Epidermal melanocyte (primary cell): ENCODE measurements around the gene PMM2.

Source experiments
- DNase-seq: peaks from one replicate; pipeline ENCODE4 v3.0.0; 2011; ENCODE audit warnings: low spot score; ENCODE audit not compliant: insufficient read length

Gene PMM2

DNA sequence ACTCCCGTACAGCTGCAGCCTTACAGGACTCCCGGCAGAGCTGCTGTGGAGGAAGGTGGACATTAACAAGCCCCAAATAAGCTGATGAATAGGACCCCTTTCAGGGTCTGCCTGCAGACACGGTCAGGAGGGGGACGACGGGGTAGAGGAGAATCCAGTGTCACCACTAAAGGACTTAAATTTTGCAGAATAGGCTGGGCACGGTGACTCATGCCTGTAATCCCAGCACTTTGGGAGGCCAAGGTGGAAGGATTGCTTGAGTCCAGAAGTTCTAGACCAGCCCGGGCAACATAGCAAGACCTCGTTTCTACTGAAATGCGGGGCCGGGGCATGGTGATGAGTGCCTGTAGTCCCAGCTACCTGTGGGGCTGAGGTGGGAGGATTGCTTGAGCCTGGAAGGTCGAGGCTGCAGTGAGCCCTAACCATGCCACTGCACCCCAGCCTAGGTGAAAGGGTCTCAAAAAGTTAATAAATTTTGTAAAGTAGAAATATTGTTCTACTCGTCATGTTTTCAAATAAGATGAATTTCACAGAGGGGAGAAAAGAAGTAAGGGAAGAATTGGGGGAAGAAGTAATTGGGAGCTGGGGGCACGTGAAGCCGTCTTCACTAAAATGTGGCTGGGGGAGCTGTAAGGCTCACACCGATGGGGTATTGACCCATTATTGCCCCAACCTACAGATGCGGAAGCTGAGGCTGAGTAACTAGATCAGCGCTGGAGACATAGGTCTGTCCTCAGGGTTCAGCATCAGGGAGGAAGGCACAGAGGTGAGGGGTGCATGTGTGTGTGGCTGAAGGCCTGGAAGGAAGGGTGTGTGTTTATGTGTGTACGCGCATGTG, 89.2 kb downstream of the PMM2 start:
- no peak for DNase-seq

DNA sequence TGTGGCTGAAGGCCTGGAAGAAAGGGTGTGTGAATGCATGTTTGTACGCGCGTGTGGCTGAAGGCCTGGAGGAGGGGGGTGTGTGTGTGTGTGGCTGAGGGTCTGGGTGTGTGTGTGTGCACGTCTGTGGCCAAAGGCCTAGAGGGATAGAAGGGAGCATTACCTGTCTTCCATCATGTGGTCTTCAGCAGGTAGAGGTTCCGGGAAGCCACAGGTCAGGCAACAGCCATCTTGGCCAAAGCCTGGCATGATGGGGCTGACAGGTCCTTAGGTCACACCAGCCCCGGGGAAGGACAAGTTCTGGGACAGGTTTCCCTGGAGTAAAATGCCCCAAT, 89.8 kb downstream of the PMM2 start:
- no peak for DNase-seq

DNA sequence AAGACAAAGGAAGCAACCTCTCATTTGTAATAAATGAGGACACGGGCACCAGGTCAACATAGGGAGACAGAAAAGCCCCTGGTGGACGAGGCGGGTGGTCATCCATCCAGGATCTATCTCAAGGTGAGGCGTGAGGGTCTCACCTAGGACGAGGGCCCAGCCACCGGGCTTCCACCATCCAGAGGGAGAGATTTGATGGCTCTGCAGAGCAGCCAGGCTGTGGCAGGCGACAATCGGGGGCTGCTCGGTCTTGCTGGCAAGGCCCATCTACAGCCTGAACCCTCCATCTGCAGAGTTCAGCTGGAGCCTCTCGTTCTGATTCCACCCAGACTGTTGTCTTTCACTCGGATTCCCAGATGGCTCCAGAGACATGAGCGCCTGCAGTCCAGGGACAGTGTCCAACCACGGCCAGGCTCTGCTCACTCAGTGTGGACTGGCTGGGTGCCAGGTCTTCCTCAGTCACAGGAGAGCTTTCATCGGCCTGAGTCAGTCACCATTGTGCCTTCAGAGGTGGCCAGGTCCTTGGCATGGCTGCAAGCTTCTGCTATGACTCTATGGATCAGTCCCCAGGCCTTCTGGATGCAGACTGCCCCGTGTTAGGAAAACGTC, 90.4 kb downstream of the PMM2 start:
- no peak for DNase-seq

DNA sequence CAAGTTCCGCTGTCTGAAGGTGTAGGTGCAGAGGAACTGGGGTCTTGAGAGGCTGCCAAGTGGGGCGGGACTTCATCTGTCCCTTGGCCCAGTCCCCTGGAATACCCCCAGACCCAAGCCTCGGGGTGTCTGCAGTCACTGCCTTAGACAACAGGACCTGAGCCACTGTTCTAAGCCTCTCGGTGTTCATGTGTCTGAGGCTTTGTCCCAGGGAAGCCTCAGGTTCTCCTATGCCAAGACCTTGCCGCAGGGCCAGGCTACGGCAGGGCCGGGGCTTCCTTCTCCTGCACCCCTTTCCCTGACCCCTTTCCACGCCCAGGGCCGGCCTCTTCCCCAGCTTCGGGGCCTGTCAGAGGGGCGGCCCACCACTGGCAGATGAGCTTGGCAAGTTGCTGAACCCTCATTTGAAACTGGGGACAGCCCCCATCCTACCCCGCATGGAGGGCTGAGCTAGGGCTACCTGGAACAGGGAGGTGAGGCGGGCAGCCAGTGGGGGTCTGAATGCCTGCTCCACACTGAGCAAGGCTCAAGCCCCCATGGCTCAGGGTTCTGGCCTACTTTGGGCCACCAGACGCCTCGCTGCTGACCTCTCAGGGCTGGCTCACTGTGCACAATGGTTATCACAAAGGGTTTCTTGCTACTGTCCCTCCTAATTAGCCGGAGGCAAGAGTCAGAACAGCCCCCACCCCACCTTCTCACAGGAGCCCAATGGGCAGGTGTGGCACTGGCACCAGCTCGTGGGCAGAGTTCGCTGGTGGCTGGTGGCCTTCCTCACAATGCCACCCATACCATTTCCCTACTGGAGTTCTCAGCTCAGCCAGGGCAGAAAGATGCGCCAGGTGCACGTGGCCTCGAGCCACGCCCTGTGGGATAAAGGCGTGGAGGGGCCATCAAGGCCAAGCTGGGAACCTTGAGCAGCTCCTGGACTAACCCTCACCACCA, 91.6 kb downstream of the PMM2 start:
- DNase-seq, result no peak

DNA sequence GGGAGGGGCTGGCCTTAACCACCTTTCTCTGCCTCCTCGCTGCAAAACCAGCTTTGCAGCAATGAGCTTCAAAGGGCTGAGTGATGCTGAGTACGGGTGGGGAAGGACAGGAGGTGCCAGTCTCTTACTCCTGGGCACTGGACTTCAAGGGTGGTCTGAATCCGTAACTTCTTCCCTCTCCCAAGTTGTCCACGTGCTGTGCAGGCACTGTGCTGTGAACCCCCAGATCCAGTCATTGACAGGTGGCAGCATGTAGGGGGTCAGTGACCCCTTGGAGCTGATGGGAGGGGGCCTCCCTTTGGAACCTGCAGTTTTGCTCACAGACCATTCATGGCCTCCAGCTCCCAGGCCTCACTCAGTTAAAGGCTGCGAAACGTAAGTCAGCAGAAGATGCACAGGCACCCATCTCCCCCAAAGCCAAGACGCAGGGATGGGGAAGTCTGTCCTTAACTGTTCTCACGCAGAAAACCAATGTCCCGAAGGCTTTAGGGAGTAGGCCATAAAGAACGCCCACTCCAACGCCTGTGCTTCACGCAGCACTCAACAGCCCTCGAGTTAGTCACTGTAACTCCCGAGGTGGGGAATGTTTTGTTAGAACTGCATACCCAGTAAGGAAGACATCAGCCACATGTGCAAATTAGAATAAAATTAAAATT, 92.4 kb downstream of the PMM2 start:
- no peak for DNase-seq

DNA sequence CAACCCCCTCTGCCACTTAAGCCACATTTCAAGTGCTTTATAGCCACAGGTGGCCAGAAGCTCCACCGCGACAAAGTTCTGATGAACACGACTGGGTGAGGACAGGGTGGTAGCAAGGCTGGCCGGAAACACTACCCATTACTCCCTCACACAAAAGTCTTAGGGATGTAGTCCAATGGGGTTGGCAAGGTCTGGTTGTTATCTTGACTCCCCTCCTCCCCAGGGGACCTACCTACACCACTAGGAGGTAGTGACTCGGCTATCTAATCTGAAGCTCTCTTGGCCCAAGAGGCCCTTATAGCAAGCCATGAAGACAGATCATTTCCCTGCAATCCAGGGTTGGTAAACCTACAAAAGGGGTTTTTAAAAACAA, 92.9 kb downstream of the PMM2 start:
- DNase-seq, result no peak

DNA sequence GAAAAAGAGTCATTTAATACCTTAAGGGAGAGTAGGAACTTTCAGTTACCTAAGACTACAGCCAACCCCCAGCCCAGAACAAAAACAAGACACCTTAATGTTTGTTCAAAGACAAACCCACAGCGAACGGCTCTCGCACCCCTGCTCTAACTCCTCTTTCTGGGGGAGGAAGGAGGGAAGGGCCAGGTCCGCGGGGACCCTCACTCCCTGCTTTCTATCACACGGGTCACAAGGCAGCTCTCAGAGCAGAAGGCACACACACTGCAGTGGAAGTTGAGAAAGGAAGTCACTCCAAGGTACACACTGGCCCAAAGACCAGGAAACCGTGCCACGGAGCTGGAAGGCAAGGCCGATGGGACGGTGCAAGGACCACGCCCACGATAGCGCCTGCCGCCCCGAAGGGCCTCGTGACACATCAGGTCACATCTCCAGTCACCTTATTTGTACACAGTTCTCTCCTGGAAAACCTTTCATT, 94.5 kb downstream of the PMM2 start:
- no peak for DNase-seq

DNA sequence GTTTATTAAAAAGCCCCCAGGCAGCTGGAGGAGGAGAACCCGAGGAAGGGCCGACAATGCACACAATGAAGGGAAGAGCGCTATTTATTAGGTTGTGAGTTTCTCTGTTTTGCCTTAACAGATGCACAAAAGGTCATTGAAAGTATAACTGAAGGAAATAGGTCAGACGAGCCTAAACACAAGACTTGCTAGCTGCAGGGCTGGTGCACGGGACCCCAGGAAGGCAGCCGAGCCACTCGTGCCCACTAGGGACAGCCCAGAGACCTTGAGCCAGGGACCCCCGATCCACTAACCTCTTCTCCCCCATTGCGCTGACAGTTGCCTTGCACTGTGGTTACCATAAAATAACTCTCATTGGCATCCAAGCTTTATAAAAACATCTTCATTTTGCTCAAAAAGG, 95.8 kb downstream of the PMM2 start:
- DNase-seq, result no peak

DNA sequence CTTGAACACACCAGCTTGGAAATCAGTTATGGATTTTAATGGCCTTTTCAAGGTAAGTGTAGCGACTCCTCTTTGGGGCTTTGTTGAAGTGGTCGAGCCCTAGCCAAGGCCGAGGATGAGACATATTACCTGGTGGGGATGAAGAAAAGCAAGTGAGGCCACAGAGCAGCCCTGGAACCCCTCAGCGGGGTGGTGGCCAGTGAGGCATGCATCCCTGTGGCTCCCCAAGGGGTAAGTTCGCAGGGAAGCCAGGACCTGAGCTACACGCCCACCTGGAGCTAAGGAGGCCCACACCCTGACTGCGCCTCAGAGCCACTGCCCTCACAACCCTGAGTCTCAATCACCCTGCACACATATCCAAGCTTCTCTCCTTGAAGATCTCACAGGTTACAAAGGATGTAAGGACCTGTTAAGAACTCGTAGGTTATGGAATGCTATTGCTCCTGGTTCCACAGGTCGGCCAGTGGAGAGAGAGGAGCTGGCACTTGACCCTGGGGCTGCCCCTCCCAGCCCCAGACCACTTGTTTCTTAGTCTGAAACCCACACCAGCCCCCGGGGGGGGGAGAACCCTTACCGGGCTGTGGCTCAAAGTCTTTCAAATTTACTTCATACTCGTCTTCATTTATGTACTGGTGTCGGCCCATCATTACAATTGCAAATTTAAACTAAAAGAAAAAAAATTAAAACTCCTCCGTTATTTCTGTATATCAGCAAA, 96.5 kb downstream of the PMM2 start:
- DNase-seq, result no peak

DNA sequence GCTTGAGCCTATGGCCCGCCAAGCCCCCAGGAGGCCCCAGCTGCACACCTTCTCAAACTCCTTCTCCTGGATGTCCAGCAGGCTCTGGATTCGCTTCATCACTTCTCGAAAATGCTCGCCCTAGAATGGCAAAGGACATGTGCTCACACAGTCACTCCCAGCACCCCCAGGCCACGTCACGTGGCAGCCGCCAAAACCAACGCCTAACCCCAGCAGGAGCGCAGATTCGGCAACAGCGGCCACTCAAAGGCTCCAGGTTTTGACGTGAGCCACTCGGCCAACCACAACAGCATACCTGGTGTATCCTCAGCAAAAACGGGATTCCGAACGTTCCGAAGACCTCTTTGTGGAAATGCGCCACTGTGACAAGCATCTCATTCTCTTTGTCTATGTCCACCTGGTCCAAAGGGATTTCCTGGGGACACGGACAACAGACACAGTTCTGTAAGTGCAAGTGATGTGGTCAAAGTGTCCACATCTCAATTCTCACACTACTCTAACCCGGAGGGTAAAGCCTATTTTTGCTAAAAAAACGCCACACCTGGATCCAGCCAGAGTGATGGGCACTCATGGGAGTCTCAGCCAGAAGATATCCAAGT, 97.2 kb downstream of the PMM2 start:
- DNase-seq, result no peak

DNA sequence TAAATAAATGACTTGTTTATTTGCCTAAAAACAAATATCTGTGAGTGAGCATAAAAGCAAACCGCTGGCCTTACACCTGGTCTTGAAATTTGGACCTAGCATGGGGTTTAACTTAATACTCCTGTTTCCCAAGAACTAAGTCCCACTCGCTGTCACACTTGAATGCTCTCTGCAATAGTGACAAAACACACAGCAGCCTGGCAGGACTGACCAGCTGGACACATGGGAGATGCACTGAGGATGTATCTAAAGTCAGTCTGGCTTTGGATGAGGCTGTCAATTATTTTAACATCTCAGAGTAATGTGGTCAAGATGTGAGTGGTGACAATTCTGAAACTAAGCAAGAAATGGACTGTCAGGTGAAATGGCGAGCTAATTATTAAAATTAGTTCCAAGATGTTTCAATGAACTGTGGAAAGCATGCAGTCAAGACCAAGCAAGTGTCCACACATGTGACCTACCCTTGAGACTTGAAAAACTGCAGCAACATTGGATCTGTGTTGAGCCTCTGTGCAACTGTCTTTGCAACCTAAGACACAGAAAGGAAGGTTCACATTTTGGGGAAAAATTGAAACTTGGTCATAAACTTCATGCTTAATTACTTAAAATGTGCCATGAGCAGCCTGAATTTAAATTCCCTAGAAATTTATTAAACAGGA, 101.2 kb downstream of the PMM2 start:
- no peak for DNase-seq
